ENCODE results near the gene KRT83.

Gene KRT83

GRCh38 chr12:52324153-52324444, 2.9 kb upstream of the KRT83 start:
- Histone ChIP-seq H2BK15ac (ENCODE audit: low read length) (no peak overlapping the region), H2BK12ac (ENCODE audit: low read length) (no peak overlapping the region), H2AFZ (ENCODE audit: low read length) (no peak overlapping the region), H3K4me1 (ENCODE audit: control insufficient read depth in 2 of 2, insufficient read depth in 1 of 2, low read depth in 1 of 2, low read length in 2 of 2) (peaks cover 0 to 2% of the 10 kb centered on the region in 2 donors), H3K23ac (ENCODE audit: low read depth, low read length, poor library complexity) (no peak overlapping the region), H3K4me3 (ENCODE audit: low read length in 2 of 2) (no peak overlapping the region), H3K9me3 (replicated peaks in 1 of 2; ENCODE audit: control insufficient read depth in 2 of 2, insufficient read depth in 1 of 2, low read depth in 1 of 2, low read length in 2 of 2) (no peaks in the 10 kb centered on the region), H2BK5ac (ENCODE audit: low read length) (no peak overlapping the region), H3K4ac (ENCODE audit: low read length) (no peak overlapping the region), H4K8ac (ENCODE audit: low read depth, low read length) (no peak overlapping the region), H3K14ac (ENCODE audit: low read length) (no peak overlapping the region), H2BK120ac (ENCODE audit: low read depth, low read length) (no peak overlapping the region), H4K91ac (ENCODE audit: low read depth, low read length, poor library complexity) (no peak overlapping the region), H3K18ac (ENCODE audit: low read length) (no peak overlapping the region), H3K27me3 (ENCODE audit: control insufficient read depth in 3 of 3, insufficient read depth in 3 of 3, low read depth in 1 of 3, low read length in 3 of 3) (peaks cover 0 to 11% (median 0%) of the 10 kb centered on the region in 3 experiments), H3K36me3 (replicated peaks in 1 of 2; ENCODE audit: control insufficient read depth in 2 of 2, insufficient read depth in 2 of 2, low read length in 2 of 2) (no peaks in the 10 kb centered on the region), H2AK5ac (ENCODE audit: low read depth, low read length) (no peak overlapping the region), H3K79me1 (ENCODE audit: low read depth, low read length) (no peaks in the 10 kb centered on the region), H3K27ac (replicated peaks; ENCODE audit: low read length) (no peak overlapping the region), H3K9ac (ENCODE audit: low read depth, low read length, poor library complexity) (no peak overlapping the region), H3K4me2 (ENCODE audit: insufficient read depth, low read length, poor library complexity, severe bottlenecking) (no peak overlapping the region)
- no peak for DNase-seq (ENCODE audit: low spot score)
- no CpG with 5 or more reads among the region's 3 CpGs for WGBS, 2 donors (ENCODE audit: extremely low coverage in 2 of 2, insufficient read length in 2 of 2, insufficient replicate concordance in 1 of 2)

- Histone ChIP-seq H3K4me1 (ENCODE audit: control insufficient read depth in 2 of 2, insufficient read depth in 1 of 2, low read depth in 1 of 2, low read length in 2 of 2) (peaks cover 0 to 2% of the 10 kb centered on the region in 2 donors), H2AFZ (ENCODE audit: low read length) (no peak overlapping the region), H3K36me3 (replicated peaks in 1 of 2; ENCODE audit: control insufficient read depth in 2 of 2, insufficient read depth in 2 of 2, low read length in 2 of 2) (no peaks in the 10 kb centered on the region), H2BK12ac (ENCODE audit: low read length) (no peak overlapping the region), H4K91ac (ENCODE audit: low read depth, low read length, poor library complexity) (no peak overlapping the region), H3K79me1 (ENCODE audit: low read depth, low read length) (no peaks in the 10 kb centered on the region), H3K9me3 (replicated peaks in 1 of 2; ENCODE audit: control insufficient read depth in 2 of 2, insufficient read depth in 1 of 2, low read depth in 1 of 2, low read length in 2 of 2) (no peaks in the 10 kb centered on the region), H3K23ac (ENCODE audit: low read depth, low read length, poor library complexity) (no peak overlapping the region), H2BK15ac (ENCODE audit: low read length) (no peak overlapping the region), H3K4me3 (ENCODE audit: low read length in 2 of 2) (no peak overlapping the region), H2BK120ac (ENCODE audit: low read depth, low read length) (no peak overlapping the region), H3K4ac (ENCODE audit: low read length) (no peak overlapping the region), H3K18ac (ENCODE audit: low read length) (peak overlapping the region; percentile 61), H2BK5ac (ENCODE audit: low read length) (no peak overlapping the region), H3K27me3 (ENCODE audit: control insufficient read depth in 3 of 3, insufficient read depth in 3 of 3, low read depth in 1 of 3, low read length in 3 of 3) (peaks cover 0 to 11% (median 0%) of the 10 kb centered on the region in 3 experiments), H3K9ac (ENCODE audit: low read depth, low read length, poor library complexity) (no peak overlapping the region), H4K8ac (ENCODE audit: low read depth, low read length) (no peak overlapping the region), H3K4me2 (ENCODE audit: insufficient read depth, low read length, poor library complexity, severe bottlenecking) (no peak overlapping the region), H3K14ac (ENCODE audit: low read length) (no peak overlapping the region), H3K27ac (replicated peaks; ENCODE audit: low read length) (no peak overlapping the region), H2AK5ac (ENCODE audit: low read depth, low read length) (peak overlapping the region; percentile 69)
- DNase-seq (ENCODE audit: low spot score), result no peak
- no CpG with 5 or more reads among the region's 10 CpGs for WGBS, 2 donors (ENCODE audit: extremely low coverage in 2 of 2, insufficient read length in 2 of 2, insufficient replicate concordance in 1 of 2)
Measured at GRCh38 chr12:52323416-52324152, 2.4 kb upstream of the KRT83 start.

GRCh38 chr12:52323001-52323400, 1.8 kb upstream of the KRT83 start:
- Histone ChIP-seq H2BK12ac (ENCODE audit: low read length) (no peak overlapping the region), H3K23ac (ENCODE audit: low read depth, low read length, poor library complexity) (no peak overlapping the region), H3K4me2 (ENCODE audit: insufficient read depth, low read length, poor library complexity, severe bottlenecking) (no peak overlapping the region), H3K79me1 (ENCODE audit: low read depth, low read length) (no peaks in the 10 kb centered on the region), H2AK5ac (ENCODE audit: low read depth, low read length) (peak overlapping the region; percentile 11), H3K27me3 (ENCODE audit: control insufficient read depth in 3 of 3, insufficient read depth in 3 of 3, low read depth in 1 of 3, low read length in 3 of 3) (peaks cover 0 to 11% (median 0%) of the 10 kb centered on the region in 3 experiments), H3K14ac (ENCODE audit: low read length) (no peak overlapping the region), H3K4me1 (ENCODE audit: control insufficient read depth in 2 of 2, insufficient read depth in 1 of 2, low read depth in 1 of 2, low read length in 2 of 2) (peaks cover 0 to 2% of the 10 kb centered on the region in 2 donors), H4K8ac (ENCODE audit: low read depth, low read length) (no peak overlapping the region), H3K27ac (replicated peaks; ENCODE audit: low read length) (no peak overlapping the region), H2BK15ac (ENCODE audit: low read length) (no peak overlapping the region), H3K36me3 (replicated peaks in 1 of 2; ENCODE audit: control insufficient read depth in 2 of 2, insufficient read depth in 2 of 2, low read length in 2 of 2) (no peaks in the 10 kb centered on the region), H4K91ac (ENCODE audit: low read depth, low read length, poor library complexity) (no peak overlapping the region), H2AFZ (ENCODE audit: low read length) (no peak overlapping the region), H3K4me3 (ENCODE audit: low read length in 2 of 2) (no peak overlapping the region), H3K9me3 (replicated peaks in 1 of 2; ENCODE audit: control insufficient read depth in 2 of 2, insufficient read depth in 1 of 2, low read depth in 1 of 2, low read length in 2 of 2) (no peaks in the 10 kb centered on the region), H3K4ac (ENCODE audit: low read length) (no peak overlapping the region), H3K9ac (ENCODE audit: low read depth, low read length, poor library complexity) (no peak overlapping the region), H3K18ac (ENCODE audit: low read length) (no peak overlapping the region), H2BK120ac (ENCODE audit: low read depth, low read length) (no peak overlapping the region), H2BK5ac (ENCODE audit: low read length) (no peak overlapping the region)
- DNase-seq (ENCODE audit: low spot score), result no peak
- no CpG with 5 or more reads among the region's 1 CpG for WGBS, 2 donors (ENCODE audit: extremely low coverage in 2 of 2, insufficient read length in 2 of 2, insufficient replicate concordance in 1 of 2)

GRCh38 chr12:52322069-52322468, 871 bp upstream of the KRT83 start:
- Histone ChIP-seq H2BK120ac (ENCODE audit: low read depth, low read length) (no peak overlapping the region), H3K27me3 (ENCODE audit: control insufficient read depth in 3 of 3, insufficient read depth in 3 of 3, low read depth in 1 of 3, low read length in 3 of 3) (peaks cover 0 to 11% (median 0%) of the 10 kb centered on the region in 3 experiments), H2AFZ (ENCODE audit: low read length) (no peak overlapping the region), H3K27ac (replicated peaks; ENCODE audit: low read length) (no peak overlapping the region), H4K91ac (ENCODE audit: low read depth, low read length, poor library complexity) (no peak overlapping the region), H2AK5ac (ENCODE audit: low read depth, low read length) (no peak overlapping the region), H3K18ac (ENCODE audit: low read length) (no peak overlapping the region), H3K4me2 (ENCODE audit: insufficient read depth, low read length, poor library complexity, severe bottlenecking) (no peak overlapping the region), H3K4me3 (ENCODE audit: low read length in 2 of 2) (no peak overlapping the region), H3K36me3 (replicated peaks in 1 of 2; ENCODE audit: control insufficient read depth in 2 of 2, insufficient read depth in 2 of 2, low read length in 2 of 2) (no peaks in the 10 kb centered on the region), H3K23ac (ENCODE audit: low read depth, low read length, poor library complexity) (no peak overlapping the region), H2BK15ac (ENCODE audit: low read length) (no peak overlapping the region), H3K9me3 (replicated peaks in 1 of 2; ENCODE audit: control insufficient read depth in 2 of 2, insufficient read depth in 1 of 2, low read depth in 1 of 2, low read length in 2 of 2) (no peaks in the 10 kb centered on the region), H2BK12ac (ENCODE audit: low read length) (no peak overlapping the region), H3K4me1 (ENCODE audit: control insufficient read depth in 2 of 2, insufficient read depth in 1 of 2, low read depth in 1 of 2, low read length in 2 of 2) (peaks cover 0 to 2% of the 10 kb centered on the region in 2 donors), H3K4ac (ENCODE audit: low read length) (no peak overlapping the region), H2BK5ac (ENCODE audit: low read length) (no peak overlapping the region), H3K14ac (ENCODE audit: low read length) (peak overlapping the region; percentile 23), H3K9ac (ENCODE audit: low read depth, low read length, poor library complexity) (no peak overlapping the region), H3K79me1 (ENCODE audit: low read depth, low read length) (no peaks in the 10 kb centered on the region), H4K8ac (ENCODE audit: low read depth, low read length) (no peak overlapping the region)
- no CpG with 5 or more reads among the region's 1 CpG for WGBS, 2 donors (ENCODE audit: extremely low coverage in 2 of 2, insufficient read length in 2 of 2, insufficient replicate concordance in 1 of 2)
- DNase-seq (ENCODE audit: low spot score), result no peak
